ENCODE data around the gene SCIN. TPM values are rescaled to one million over a fixed set of nuclear protein-coding genes. Genes with fewer than 3 reads are reported as not detected.

Gene SCIN
- total and polyA plus RNA-seq, 4 donors = 4.5 to 24.7 (median 11.4) TPM

DNA sequence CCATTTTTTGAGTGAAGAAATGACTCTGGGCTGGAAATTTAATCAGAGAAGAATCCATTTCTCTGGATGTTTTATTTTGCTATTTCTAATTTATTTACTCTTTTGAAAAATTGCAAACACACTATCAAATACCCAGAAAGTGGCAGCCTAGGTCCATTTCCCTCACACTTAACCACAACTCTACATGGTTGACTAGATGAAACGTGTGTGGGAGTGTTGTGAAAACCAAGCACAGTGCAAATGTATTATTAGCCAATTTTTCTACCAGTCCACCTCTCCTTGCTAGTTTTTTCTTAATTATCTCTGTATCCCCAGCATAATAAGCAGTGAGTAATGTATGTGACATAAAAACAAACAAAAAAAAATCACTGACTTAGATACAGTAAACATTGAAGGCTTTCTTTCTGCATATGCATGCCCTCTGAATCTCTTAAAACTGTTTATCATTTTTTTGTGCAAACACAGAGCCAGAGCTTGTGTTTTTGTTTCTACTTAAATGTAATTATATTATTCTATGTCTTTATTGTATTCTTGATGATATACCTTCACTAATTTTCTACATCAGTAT, 30.9 kb downstream of the SCIN start:
- 57 to 66% methylated on average over 1 of the region's 1 CpG for WGBS, 2 donors
- ATAC-seq (ENCODE audit: insufficient read depth, low FRiP score) = no peak
- peaks cover 0 to under 1% (median 0%) of the 10 kb centered on the region in 5 donors for H3K4me1 ChIP-seq (ENCODE audit: control insufficient read depth in 5 of 5, insufficient read depth in 5 of 5, low read length in 5 of 5)

DNA sequence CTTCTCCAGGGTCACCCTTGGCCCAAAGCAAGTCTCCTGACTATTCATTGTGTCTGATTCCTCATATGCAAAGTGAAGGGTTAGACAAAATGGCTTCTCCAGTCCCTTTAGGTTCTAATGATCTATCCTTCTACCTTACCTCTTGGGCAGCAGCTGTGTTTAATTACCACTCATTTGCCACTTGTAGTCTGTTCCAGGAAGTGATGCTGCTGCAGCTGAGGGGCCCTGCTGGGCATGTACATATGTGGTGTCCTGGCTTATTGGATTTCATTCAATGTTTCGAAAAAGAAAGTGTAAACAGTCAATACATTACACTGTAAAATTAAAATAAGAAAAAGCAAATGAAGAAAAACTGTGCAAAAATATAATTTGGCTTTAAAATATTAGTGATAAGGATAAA, 36.6 kb downstream of the SCIN start:
- ATAC-seq (ENCODE audit: insufficient read depth, low FRiP score) (no peak), DNase-seq (no peak)
- H3K9me3 ChIP-seq (ENCODE audit: control insufficient read depth in 4 of 4, insufficient read depth in 3 of 4, low read length in 3 of 4) = no peaks in the 10 kb centered on the region
- no peaks in the 10 kb centered on the region for H3K36me3 ChIP-seq (ENCODE audit: control insufficient read depth in 4 of 4, insufficient read depth in 4 of 4, low read length in 4 of 4)
- H3K4me3 ChIP-seq = no peak overlapping the region
- H3K4me1 ChIP-seq (ENCODE audit: control insufficient read depth in 5 of 5, insufficient read depth in 5 of 5, low read length in 5 of 5) = no peaks in the 10 kb centered on the region
- H3K27ac ChIP-seq (ENCODE audit: low read depth in 1 of 2, low read length in 1 of 2) = no peak overlapping the region
- WGBS, 2 donors = 77 to 89% methylated on average over 1 of the region's 1 CpG
- H3K9ac ChIP-seq (ENCODE audit: insufficient read depth in 1 of 2, low read length in 2 of 2) = no peak overlapping the region
- no peaks in the 10 kb centered on the region for H3K27me3 ChIP-seq (ENCODE audit: control insufficient read depth in 3 of 3, insufficient read depth in 3 of 3, low read length in 2 of 3)
- TF ChIP-seq, protein P1, sequence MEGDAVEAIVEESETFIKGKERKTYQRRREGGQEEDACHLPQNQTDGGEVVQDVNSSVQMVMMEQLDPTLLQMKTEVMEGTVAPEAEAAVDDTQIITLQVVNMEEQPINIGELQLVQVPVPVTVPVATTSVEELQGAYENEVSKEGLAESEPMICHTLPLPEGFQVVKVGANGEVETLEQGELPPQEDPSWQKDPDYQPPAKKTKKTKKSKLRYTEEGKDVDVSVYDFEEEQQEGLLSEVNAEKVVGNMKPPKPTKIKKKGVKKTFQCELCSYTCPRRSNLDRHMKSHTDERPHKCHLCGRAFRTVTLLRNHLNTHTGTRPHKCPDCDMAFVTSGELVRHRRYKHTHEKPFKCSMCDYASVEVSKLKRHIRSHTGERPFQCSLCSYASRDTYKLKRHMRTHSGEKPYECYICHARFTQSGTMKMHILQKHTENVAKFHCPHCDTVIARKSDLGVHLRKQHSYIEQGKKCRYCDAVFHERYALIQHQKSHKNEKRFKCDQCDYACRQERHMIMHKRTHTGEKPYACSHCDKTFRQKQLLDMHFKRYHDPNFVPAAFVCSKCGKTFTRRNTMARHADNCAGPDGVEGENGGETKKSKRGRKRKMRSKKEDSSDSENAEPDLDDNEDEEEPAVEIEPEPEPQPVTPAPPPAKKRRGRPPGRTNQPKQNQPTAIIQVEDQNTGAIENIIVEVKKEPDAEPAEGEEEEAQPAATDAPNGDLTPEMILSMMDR (IDR thresholded peaks at IDR 0.05; ENCODE audit: control extremely low read depth, extremely low read depth) = no peak

More for the DNA sequence above, 30.9 kb downstream of the SCIN start:
- DNase-seq = no peak
- Histone ChIP-seq H3K4me3 (no peak overlapping the region), H3K36me3 (ENCODE audit: control insufficient read depth in 4 of 4, insufficient read depth in 4 of 4, low read length in 4 of 4) (no peaks in the 10 kb centered on the region), H3K27me3 (ENCODE audit: control insufficient read depth in 3 of 3, insufficient read depth in 3 of 3, low read length in 2 of 3) (no peaks in the 10 kb centered on the region), H3K9ac (ENCODE audit: insufficient read depth in 1 of 2, low read length in 2 of 2) (no peak overlapping the region), H3K9me3 (ENCODE audit: control insufficient read depth in 4 of 4, insufficient read depth in 3 of 4, low read length in 3 of 4) (no peaks in the 10 kb centered on the region), H3K27ac (ENCODE audit: low read depth in 1 of 2, low read length in 1 of 2) (no peak overlapping the region)
- TF ChIP-seq, protein P1 (IDR thresholded peaks at IDR 0.05; ENCODE audit: control extremely low read depth, extremely low read depth) = no peak

DNA sequence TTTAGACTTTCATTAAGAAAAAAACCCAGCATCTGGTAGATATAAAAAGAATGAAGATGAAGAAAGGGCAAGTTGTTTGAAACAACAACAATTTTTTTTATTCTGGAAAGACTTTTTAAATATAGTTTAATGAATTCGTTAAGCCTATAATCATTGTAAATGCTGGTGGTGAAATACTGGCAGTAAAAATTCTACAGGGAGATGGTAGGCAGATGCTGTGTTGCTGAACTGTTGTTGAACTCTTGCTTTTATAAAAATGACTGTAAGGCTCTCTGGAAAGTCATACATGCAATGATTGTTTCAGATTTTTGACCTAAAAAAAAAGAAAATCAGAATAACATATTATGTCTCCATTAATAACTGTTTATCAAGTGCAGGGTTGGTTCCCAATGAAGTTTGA, 39.0 kb downstream of the SCIN start:
- TF ChIP-seq, protein P1 (IDR thresholded peaks at IDR 0.05; ENCODE audit: control extremely low read depth, extremely low read depth) = no peak
- ATAC-seq (ENCODE audit: insufficient read depth, low FRiP score) (no peak), DNase-seq (peak in 2 of 3 donors; percentile 19 to 29)
- Histone ChIP-seq H3K36me3 (ENCODE audit: control insufficient read depth in 4 of 4, insufficient read depth in 4 of 4, low read length in 4 of 4) (no peaks in the 10 kb centered on the region), H3K4me3 (no peak overlapping the region), H3K4me1 (ENCODE audit: control insufficient read depth in 5 of 5, insufficient read depth in 5 of 5, low read length in 5 of 5) (no peaks in the 10 kb centered on the region), H3K27me3 (ENCODE audit: control insufficient read depth in 3 of 3, insufficient read depth in 3 of 3, low read length in 2 of 3) (no peaks in the 10 kb centered on the region), H3K9ac (ENCODE audit: insufficient read depth in 1 of 2, low read length in 2 of 2) (no peak overlapping the region), H3K27ac (ENCODE audit: low read depth in 1 of 2, low read length in 1 of 2) (no peak overlapping the region), H3K9me3 (ENCODE audit: control insufficient read depth in 4 of 4, insufficient read depth in 3 of 4, low read length in 3 of 4) (no peaks in the 10 kb centered on the region)
- 78 to 84% methylated on average over 1 of the region's 1 CpG for WGBS, 2 donors

DNA sequence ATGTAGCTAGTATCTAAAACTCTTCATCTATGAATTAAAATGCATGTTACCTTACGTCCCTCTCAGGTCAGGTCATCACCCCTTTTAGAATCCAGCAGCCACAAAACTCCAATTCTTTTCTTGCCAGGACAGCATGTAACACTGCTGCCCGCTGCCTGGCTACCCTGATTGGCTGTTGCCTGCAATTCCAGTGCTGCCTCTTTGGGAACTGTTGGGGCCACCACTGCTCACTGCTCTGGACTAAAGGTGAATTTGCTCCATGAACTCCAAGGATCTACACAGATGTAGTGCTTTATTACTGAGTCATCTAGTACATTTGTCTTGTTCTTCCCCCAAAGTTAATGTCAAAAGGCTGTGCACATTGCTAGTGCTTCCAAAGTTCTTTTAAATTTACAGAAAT, 40.4 kb downstream of the SCIN start:
- Histone ChIP-seq H3K4me1 (ENCODE audit: control insufficient read depth in 5 of 5, insufficient read depth in 5 of 5, low read length in 5 of 5) (no peaks in the 10 kb centered on the region), H3K27ac (ENCODE audit: low read depth in 1 of 2, low read length in 1 of 2) (no peak overlapping the region), H3K36me3 (ENCODE audit: control insufficient read depth in 4 of 4, insufficient read depth in 4 of 4, low read length in 4 of 4) (no peaks in the 10 kb centered on the region), H3K27me3 (ENCODE audit: control insufficient read depth in 3 of 3, insufficient read depth in 3 of 3, low read length in 2 of 3) (no peaks in the 10 kb centered on the region), H3K4me3 (no peak overlapping the region), H3K9ac (ENCODE audit: insufficient read depth in 1 of 2, low read length in 2 of 2) (no peak overlapping the region), H3K9me3 (ENCODE audit: control insufficient read depth in 4 of 4, insufficient read depth in 3 of 4, low read length in 3 of 4) (no peaks in the 10 kb centered on the region)
- ATAC-seq (ENCODE audit: insufficient read depth, low FRiP score) (no peak), DNase-seq (no peak)
- WGBS, 2 donors = 91 to 97% methylated on average over 2 of the region's 2 CpGs
- TF ChIP-seq, protein P1 (IDR thresholded peaks at IDR 0.05; ENCODE audit: control extremely low read depth, extremely low read depth) = no peak

All from lung (tissue), 12 donors.